IMR-90 (cell line): ENCODE data around the gene CDC45. TPM values are rescaled to one million over a fixed set of nuclear protein-coding genes. Genes with fewer than 3 reads are reported as not detected.

Source experiments
- ATAC-seq: fragments of 200-7000 bp; cut with Tn5 transposase; 2 replicates; pipeline ENCODE4 v1.9.1; 2020; ENCODE audit warnings: low read depth, mild to moderate bottlenecking, moderate library complexity
- BruUV-seq: library from RNA; stranded (reverse); fragments of 400-500 nt; replicated peaks from 2 replicates; lab custom pipeline; 2021; lab: Mats Ljungman, UMichigan
- CTCF ChIA-PET: fragments of 300-600 bp; formaldehyde crosslinking; extraction: SDS; loops from one replicate; lab custom pipeline; 2021; ENCODE audit warnings: antibody characterized with exemption; lab: Yijun Ruan, JAX
- POLR2A ChIA-PET: fragments of 300-600 bp; sonication (Branson Sonifier 250); formaldehyde crosslinking; loops from one replicate; lab custom pipeline; 2022; ENCODE audit warnings: antibody characterized with exemption; ENCODE audit not compliant: unreplicated experiment; lab: Charles Lee
- DNase-seq: peaks from one replicate; pipeline ENCODE4 v3.0.0; 2013
- H2AFZ ChIP-seq: replicated peaks from 2 replicates; pipeline ENCODE3; 2013; ENCODE audit warnings: low read length, mild to moderate bottlenecking; ENCODE audit not compliant: poor library complexity
- H2AK5ac ChIP-seq: 2 replicates; pipeline ENCODE4 v1.6.1; 2013; ENCODE audit warnings: low read depth, low read length, inconsistent platforms
- H2AK9ac ChIP-seq: replicated peaks from 2 replicates; pipeline ENCODE3; 2013; ENCODE audit warnings: mild to moderate bottlenecking, low read depth, low read length, moderate library complexity; ENCODE audit not compliant: poor library complexity
- H2BK120ac ChIP-seq: 2 replicates; pipeline ENCODE4 v1.6.1; 2013; ENCODE audit warnings: low read depth, low read length, inconsistent platforms
- H2BK15ac ChIP-seq: 3 replicates; pipeline ENCODE4 v1.6.1; 2013; ENCODE audit warnings: low read depth, low read length, inconsistent platforms
- H2BK20ac ChIP-seq: 2 replicates; pipeline ENCODE4 v1.6.1; 2013; ENCODE audit warnings: low read depth, mild to moderate bottlenecking, inconsistent platforms, low read length, moderate library complexity
- H2BK5ac ChIP-seq: 2 replicates; pipeline ENCODE4 v1.6.1; 2013; ENCODE audit warnings: mild to moderate bottlenecking, low read depth, low read length, inconsistent platforms; ENCODE audit not compliant: poor library complexity, severe bottlenecking
- H3K14ac ChIP-seq: replicated peaks from 2 replicates; pipeline ENCODE4 v1.6.1; 2013; ENCODE audit warnings: low read depth, low read length, inconsistent platforms
- H3K18ac ChIP-seq: 2 replicates; pipeline ENCODE4 v1.6.1; 2013; ENCODE audit warnings: low read depth, low read length, control low read depth
- H3K23ac ChIP-seq: 2 replicates; pipeline ENCODE4 v1.6.1; 2013; ENCODE audit warnings: low read depth, low read length, inconsistent platforms
- H3K27ac ChIP-seq: 2 replicates; pipeline ENCODE4 v1.5.1; 2013; ENCODE audit warnings: mild to moderate bottlenecking, control low read depth, low read length; ENCODE audit not compliant: insufficient read depth
- H3K27me3 ChIP-seq: 2 replicates; pipeline ENCODE4 v1.6.1; 2013; ENCODE audit warnings: low read length; ENCODE audit not compliant: control insufficient read depth, insufficient read depth
- H3K36me3 ChIP-seq: 2 replicates; pipeline ENCODE4 v1.6.1; 2013; ENCODE audit warnings: low read length, mixed read lengths; ENCODE audit not compliant: control insufficient read depth, insufficient read depth
- H3K4ac ChIP-seq: 2 replicates; pipeline ENCODE4 v1.6.1; 2013; ENCODE audit warnings: low read depth, low read length, inconsistent platforms
- H3K4me1 ChIP-seq: 2 replicates; pipeline ENCODE4 v1.6.1; 2013; ENCODE audit warnings: low read length, mixed read lengths; ENCODE audit not compliant: control insufficient read depth, insufficient read depth
- H3K4me2 ChIP-seq: 2 replicates; pipeline ENCODE4 v1.6.1; 2013; ENCODE audit warnings: low read depth, mild to moderate bottlenecking, control low read depth, low read length, moderate library complexity
- H3K4me3 ChIP-seq: 2 replicates; pipeline ENCODE4 v1.5.1; 2013; ENCODE audit warnings: low read depth, mild to moderate bottlenecking, control low read depth, low read length, moderate library complexity; ENCODE audit not compliant: insufficient read depth
- H3K56ac ChIP-seq: 2 replicates; pipeline ENCODE4 v1.6.1; 2013; ENCODE audit warnings: low read length, inconsistent platforms; ENCODE audit not compliant: insufficient read depth; ENCODE audit errors: extremely low read depth
- H3K79me1 ChIP-seq, 2 experiments: 2 replicates each; pipeline ENCODE4 v1.6.1; 2013; ENCODE audit warnings: low read length in 2 of 2, inconsistent platforms in 1 of 2, low read depth in 1 of 2
- H3K9ac ChIP-seq: 2 replicates; pipeline ENCODE4 v1.6.1; 2013; ENCODE audit warnings: low read depth, low read length, control low read depth
- H3K9me1 ChIP-seq: 2 replicates; pipeline ENCODE4 v1.6.1; 2013; ENCODE audit warnings: low read length, inconsistent platforms; ENCODE audit not compliant: insufficient read depth
- H3K9me3 ChIP-seq: 2 replicates; pipeline ENCODE4 v1.6.1; 2013; ENCODE audit warnings: low read length; ENCODE audit not compliant: control insufficient read depth, insufficient read depth
- H4K20me1 ChIP-seq: 2 replicates; pipeline ENCODE4 v1.6.1; 2013; ENCODE audit warnings: low read length, inconsistent platforms; ENCODE audit not compliant: insufficient read depth
- H4K5ac ChIP-seq: 2 replicates; pipeline ENCODE4 v1.6.1; 2013; ENCODE audit warnings: mild to moderate bottlenecking, low read depth, low read length, control low read depth
- H4K8ac ChIP-seq, 2 experiments: 2 replicates each; pipeline ENCODE4 v1.6.1; 2013; ENCODE audit warnings: low read depth in 2 of 2, low read length in 2 of 2, control low read depth in 1 of 2, inconsistent platforms in 1 of 2
- H4K91ac ChIP-seq: 2 replicates; pipeline ENCODE4 v1.6.1; 2013; ENCODE audit warnings: low read depth, low read length, inconsistent platforms; ENCODE audit not compliant: insufficient read depth
- BHLHE40 ChIP-seq: fragments of 150-350 bp; IDR thresholded peaks from 2 replicates; pipeline ENCODE4 v1.6.1; 2016; ENCODE audit warnings: mild to moderate bottlenecking, low read depth, low read length
- CEBPB ChIP-seq: IDR thresholded peaks from 2 replicates; pipeline ENCODE4 v1.6.1; 2012; ENCODE audit warnings: low read depth, low read length, improper control_type of control experiment
- CHD1 ChIP-seq: IDR thresholded peaks from 2 replicates; pipeline ENCODE4 v1.6.1; 2012; ENCODE audit warnings: low read depth, low read length, improper control_type of control experiment
- CTCF ChIP-seq: conservative IDR thresholded peaks from 2 replicates; pipeline ENCODE4 v1.5.1; 2012; ENCODE audit warnings: mild to moderate bottlenecking, low read depth, low read length, improper control_type of control experiment
- ELK1 ChIP-seq: fragments of 150-350 bp; IDR thresholded peaks from 2 replicates; pipeline ENCODE4 v1.6.1; 2016; ENCODE audit warnings: low read depth, mild to moderate bottlenecking, low read length, moderate library complexity, borderline replicate concordance
- FOS ChIP-seq: fragments of 150-350 bp; IDR thresholded peaks from 2 replicates; pipeline ENCODE4 v1.6.1; 2016; ENCODE audit warnings: low read depth, low read length
- MAFK ChIP-seq: IDR thresholded peaks from 2 replicates; pipeline ENCODE4 v1.6.1; 2012; ENCODE audit warnings: low read depth, low read length, improper control_type of control experiment
- MAZ ChIP-seq: IDR thresholded peaks from 2 replicates; pipeline ENCODE4 v1.6.1; 2012; ENCODE audit warnings: low read depth, mild to moderate bottlenecking, low read length, improper control_type of control experiment, moderate library complexity, borderline replicate concordance
- MXI1 ChIP-seq: IDR thresholded peaks from 2 replicates; pipeline ENCODE4 v1.6.1; 2012; ENCODE audit warnings: low read depth, mild to moderate bottlenecking, low read length, moderate library complexity, borderline replicate concordance
- NFE2L2 ChIP-seq: fragments of 150-350 bp; IDR thresholded peaks from 2 replicates; pipeline ENCODE4 v1.6.1; 2016; ENCODE audit warnings: low read depth, mild to moderate bottlenecking, low read length
- POLR2A ChIP-seq: IDR thresholded peaks from 2 replicates; pipeline ENCODE4 v1.6.1; 2012; ENCODE audit warnings: mild to moderate bottlenecking, low read depth, low read length
- RAD21 ChIP-seq: IDR thresholded peaks from 2 replicates; pipeline ENCODE4 v1.6.1; 2012; ENCODE audit warnings: low read length, improper control_type of control experiment
- RCOR1 ChIP-seq: IDR thresholded peaks from 2 replicates; pipeline ENCODE4 v1.6.1; 2012; ENCODE audit warnings: mild to moderate bottlenecking, low read length, improper control_type of control experiment; ENCODE audit not compliant: insufficient replicate concordance
- RFX5 ChIP-seq: IDR thresholded peaks from 2 replicates; pipeline ENCODE4 v1.8.0; 2012; ENCODE audit warnings: low read depth, mild to moderate bottlenecking, low read length, moderate library complexity
- SMC3 ChIP-seq: fragments of 150-350 bp; IDR thresholded peaks from 2 replicates; pipeline ENCODE4 v1.6.1; 2016; ENCODE audit warnings: low read depth, mild to moderate bottlenecking, antibody characterized with exemption, low read length, moderate library complexity
- USF2 ChIP-seq: fragments of 150-350 bp; IDR thresholded peaks from 2 replicates; pipeline ENCODE4 v1.6.1; 2017; ENCODE audit warnings: mild to moderate bottlenecking, antibody characterized with exemption, low read length, low read depth
- WGBS, 2 experiments: methylation state at CpG; one replicate each; pipeline versions ENCODE4 v1.1.5 to v1.1.7; 2013; ENCODE audit warnings: missing lambda C conversion rate in 2 of 2; ENCODE audit not compliant: insufficient read length in 1 of 2; ENCODE audit errors: extremely low coverage in 2 of 2; 5-methylcytosine and 5-hydroxymethylcytosine counted together
- dilution Hi-C: fragments of 300-500 bp; cut with HindIII; formaldehyde crosslinking; loops from one replicate; pipeline ENCODE4 v1.14.3; 2018; ENCODE audit warnings: low sequenced_read_pairs; ENCODE audit not compliant: unreplicated experiment
- in situ Hi-C: fragments of 300-500 bp; cut with MboI; formaldehyde crosslinking; loops from 3 replicates; pipeline ENCODE4 v1.14.3; 2019; ENCODE audit warnings: low sequenced_read_pairs, inconsistent platforms, mixed read lengths
- intact Hi-C: fragments of 100-400 bp; cut with micrococcal nuclease; formaldehyde crosslinking; loops from 2 replicates; pipeline ENCODE4 v1.10.0; 2022
- polyA plus RNA-seq, 3 experiments: library from polyadenylated mRNA; depleted of rRNA; stranded (reverse); fragments of >200 nt; gene quantifications; 2 replicates each; pipeline ENCODE4 v1.2.3, GENCODE V29; 2012; ENCODE audit warnings: low replicate concordance in 1 of 3
- total RNA-seq: library from RNA; depleted of rRNA; stranded (reverse); fragments of >200 nt; gene quantifications from 2 replicates; pipeline ENCODE4 v1.2.3, GENCODE V29; 2012

Gene CDC45
- total and polyA plus RNA-seq, 2 of the 4 experiments (the other 2 are of a cell fraction): 22.7 to 44.6 TPM

GRCh38 chr22:19463008-19463407 is 16.7 kb upstream of the CDC45 start:
- H3K14ac ChIP-seq: no peak overlapping the region
- no peak overlapping the region for H3K23ac ChIP-seq
- ChIA-PET POLR2A (no interaction called here), CTCF (interaction anchor here (0.5 kb wide), 1 partner anchor 1913 kb away, joined by 3 read pairs; no protein-coding TSS in a partner anchor)
- intact Hi-C loops (no loop called here), dilution Hi-C loops (no loop called here), in situ Hi-C loops (no loop called here)
- H4K5ac ChIP-seq: no peak overlapping the region
- peaks cover 15% of the 10 kb centered on the region for H3K9me1 ChIP-seq
- H3K18ac ChIP-seq: no peak overlapping the region
- no peak for ATAC-seq
- no peak overlapping the region for H3K4ac ChIP-seq
- no peak overlapping the region for H2BK5ac ChIP-seq
- no peak overlapping the region for H4K8ac ChIP-seq
- no peak for TF ChIP-seq USF2
- TF ChIP-seq FOS: no peak
- no peak for TF ChIP-seq ELK1
- no peak for TF ChIP-seq CTCF
- TF ChIP-seq RCOR1: no peak
- no peak for TF ChIP-seq MXI1
- no peak for TF ChIP-seq CEBPB
- no peak for TF ChIP-seq BHLHE40
- no peak for TF ChIP-seq RFX5
- TF ChIP-seq SMC3: no peak
- no peak for TF ChIP-seq RAD21
- TF ChIP-seq MAZ: no peak
- TF ChIP-seq MAFK: no peak
- no peak for TF ChIP-seq NFE2L2
- TF ChIP-seq CHD1: no peak
- no peak for TF ChIP-seq POLR2A
- no peak overlapping the region for H3K27ac ChIP-seq
- no peak overlapping the region for H2AK5ac ChIP-seq
- DNase-seq: no peak
- no peak overlapping the region for H2AK9ac ChIP-seq
- no TSS peak for BruUV-seq
- no peak overlapping the region for H3K4me2 ChIP-seq
- H3K27me3 ChIP-seq: no peaks in the 10 kb centered on the region
- no peak overlapping the region for H3K56ac ChIP-seq
- no CpG with 5 or more reads among the region's 1 CpG for WGBS, 2 experiments
- H2AFZ ChIP-seq: no peak overlapping the region
- no peak overlapping the region for H2BK20ac ChIP-seq
- peaks cover 16% of the 10 kb centered on the region for H4K20me1 ChIP-seq
- peaks cover 5 to 27% of the 10 kb centered on the region in 2 experiments for H3K79me1 ChIP-seq
- H3K36me3 ChIP-seq: peaks cover 40% of the 10 kb centered on the region
- H3K4me3 ChIP-seq: no peak overlapping the region
- H3K9ac ChIP-seq: no peak overlapping the region
- H2BK15ac ChIP-seq: no peak overlapping the region
- H2BK120ac ChIP-seq: no peak overlapping the region
- no peak overlapping the region for H4K91ac ChIP-seq
- no peaks in the 10 kb centered on the region for H3K9me3 ChIP-seq
- H3K4me1 ChIP-seq: peaks cover 8% of the 10 kb centered on the region; the same call in 1 of the 2 replicates
